ENCODE results near the gene RFC3.

DNA sequence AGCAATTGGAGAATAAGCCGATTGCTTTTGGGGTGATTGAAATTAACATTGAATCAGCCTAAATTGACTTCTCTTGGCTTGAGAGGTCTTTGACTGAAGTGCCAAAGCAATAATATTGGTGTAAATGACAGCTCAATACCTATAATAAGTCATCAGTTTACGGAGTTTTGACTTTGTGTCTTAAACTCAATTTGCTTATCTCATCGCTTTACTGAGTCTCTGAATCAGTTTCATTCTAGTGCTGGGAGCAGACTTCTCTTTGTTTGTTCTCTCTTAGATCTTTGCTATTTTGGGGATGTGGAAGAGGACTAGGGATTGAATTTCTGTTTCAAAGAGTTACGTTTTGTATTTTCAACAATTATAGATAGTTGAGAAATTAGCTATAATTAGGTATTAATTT lies 7.1 kb downstream of the RFC3 start:
- TF ChIP-seq, protein P1, sequence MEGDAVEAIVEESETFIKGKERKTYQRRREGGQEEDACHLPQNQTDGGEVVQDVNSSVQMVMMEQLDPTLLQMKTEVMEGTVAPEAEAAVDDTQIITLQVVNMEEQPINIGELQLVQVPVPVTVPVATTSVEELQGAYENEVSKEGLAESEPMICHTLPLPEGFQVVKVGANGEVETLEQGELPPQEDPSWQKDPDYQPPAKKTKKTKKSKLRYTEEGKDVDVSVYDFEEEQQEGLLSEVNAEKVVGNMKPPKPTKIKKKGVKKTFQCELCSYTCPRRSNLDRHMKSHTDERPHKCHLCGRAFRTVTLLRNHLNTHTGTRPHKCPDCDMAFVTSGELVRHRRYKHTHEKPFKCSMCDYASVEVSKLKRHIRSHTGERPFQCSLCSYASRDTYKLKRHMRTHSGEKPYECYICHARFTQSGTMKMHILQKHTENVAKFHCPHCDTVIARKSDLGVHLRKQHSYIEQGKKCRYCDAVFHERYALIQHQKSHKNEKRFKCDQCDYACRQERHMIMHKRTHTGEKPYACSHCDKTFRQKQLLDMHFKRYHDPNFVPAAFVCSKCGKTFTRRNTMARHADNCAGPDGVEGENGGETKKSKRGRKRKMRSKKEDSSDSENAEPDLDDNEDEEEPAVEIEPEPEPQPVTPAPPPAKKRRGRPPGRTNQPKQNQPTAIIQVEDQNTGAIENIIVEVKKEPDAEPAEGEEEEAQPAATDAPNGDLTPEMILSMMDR (conservative IDR thresholded peaks at IDR 0.05; ENCODE audit: low read depth, low read length) = no peak
- TF ChIP-seq EZH2 (IDR thresholded peaks at IDR 0.05; ENCODE audit: borderline replicate concordance, low read depth, low read length, poor library complexity, severe bottlenecking) = no peak

All from A673 (cell line).